HG02884 (cell line): Measurements from ENCODE around the gene CFAP74.

Experiments used
- ATAC-seq: cut with Tn5 transposase; IDR thresholded peaks from one replicate; pipeline ENCODE4 v1.9.1; 2021; ENCODE audit warnings: mild to moderate bottlenecking, moderate library complexity; ENCODE audit not compliant: unreplicated experiment

The CFAP74 gene, protein sequence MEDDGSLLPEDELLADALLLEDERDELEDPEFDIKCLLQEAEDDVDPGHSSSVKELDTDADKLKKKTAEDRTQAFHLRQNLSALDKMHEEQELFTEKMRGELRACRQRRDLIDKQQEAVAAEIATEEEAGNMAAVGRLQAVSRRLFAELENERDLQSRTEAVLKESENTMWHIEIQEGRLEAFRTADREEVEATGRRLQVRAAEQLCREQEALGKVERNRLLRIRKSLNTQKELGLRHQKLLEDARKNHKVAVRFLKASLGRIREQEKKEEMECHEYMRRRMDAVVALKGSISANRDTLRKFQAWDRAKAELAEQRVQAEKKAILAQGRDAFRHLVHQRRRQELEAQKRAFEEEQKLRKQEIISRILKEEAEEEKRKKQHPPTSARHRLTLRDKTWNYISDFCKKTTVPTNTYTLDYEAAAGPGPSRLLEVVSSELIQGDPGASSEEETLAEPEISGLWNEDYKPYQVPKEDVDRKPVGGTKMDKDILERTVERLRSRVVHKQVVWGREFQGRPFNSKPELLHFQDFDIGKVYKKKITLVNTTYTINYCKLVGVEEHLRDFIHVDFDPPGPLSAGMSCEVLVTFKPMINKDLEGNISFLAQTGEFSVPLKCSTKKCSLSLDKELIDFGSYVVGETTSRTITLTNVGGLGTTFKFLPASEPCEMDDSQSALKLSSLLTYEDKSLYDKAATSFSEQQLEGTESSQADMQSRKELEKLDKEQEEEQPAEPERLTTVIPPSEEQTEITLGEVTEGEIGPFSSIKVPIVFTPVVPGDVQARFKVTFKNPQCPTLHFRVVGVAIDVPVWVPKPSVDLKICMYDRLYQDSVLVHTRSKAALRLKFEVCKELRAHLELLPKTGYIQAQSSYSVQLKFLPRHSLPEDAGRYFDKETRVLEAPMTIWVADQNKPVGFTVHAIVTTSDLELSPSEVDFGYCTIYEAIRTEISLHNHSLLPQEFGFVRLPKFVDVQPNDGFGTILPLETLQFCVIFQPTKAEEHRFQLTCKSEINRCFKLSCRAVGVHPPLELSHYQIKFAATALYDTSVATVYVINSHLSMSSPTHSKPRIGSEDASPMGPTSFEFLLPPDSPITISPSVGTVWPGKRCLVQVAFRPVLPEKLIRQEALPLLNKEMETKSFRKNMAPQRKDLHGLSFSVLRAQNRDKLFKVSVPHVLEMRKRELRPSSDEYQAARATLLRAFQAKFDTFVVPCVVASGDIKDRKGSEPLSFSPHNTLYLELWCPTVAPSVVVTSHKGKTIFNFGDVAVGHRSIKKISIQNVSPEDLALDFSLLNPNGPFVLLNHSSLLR (N-terminal part only)

DNA sequence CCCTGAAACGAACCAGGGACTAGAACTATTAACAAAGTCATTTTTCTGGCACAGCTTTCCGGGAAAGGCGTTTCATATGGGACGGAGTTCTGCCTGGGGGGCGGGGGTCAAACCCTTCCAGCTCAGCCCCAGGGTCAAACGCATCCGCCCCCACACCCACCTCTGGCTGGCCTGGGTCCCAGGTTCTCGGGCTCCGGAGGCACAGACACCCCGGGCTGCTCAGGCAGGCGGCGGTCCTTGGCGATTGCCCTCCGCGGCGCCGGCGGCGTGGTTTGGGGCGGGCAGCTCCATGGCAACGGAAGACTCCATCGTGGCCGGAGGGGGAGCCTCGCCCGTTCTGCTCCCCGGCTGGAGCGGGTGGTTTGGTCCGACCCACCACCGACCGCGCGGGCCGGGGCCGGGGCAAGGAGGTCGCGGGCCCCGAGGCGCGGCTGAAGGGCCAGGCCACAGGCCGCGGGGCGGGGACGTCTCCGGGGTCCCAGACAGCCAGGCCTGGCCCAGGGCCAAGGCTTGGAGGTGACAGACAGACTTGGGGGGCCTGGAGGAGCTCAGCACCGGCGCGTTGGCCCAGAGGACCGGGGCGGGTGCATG, at the start of gene CFAP74:
TSS of gene CFAP74 (minus strand) at position 246 of the 591 bp plus-strand sequence. CDS start 12,830 bp downstream, outside the sequence.
- no peak for ATAC-seq

DNA sequence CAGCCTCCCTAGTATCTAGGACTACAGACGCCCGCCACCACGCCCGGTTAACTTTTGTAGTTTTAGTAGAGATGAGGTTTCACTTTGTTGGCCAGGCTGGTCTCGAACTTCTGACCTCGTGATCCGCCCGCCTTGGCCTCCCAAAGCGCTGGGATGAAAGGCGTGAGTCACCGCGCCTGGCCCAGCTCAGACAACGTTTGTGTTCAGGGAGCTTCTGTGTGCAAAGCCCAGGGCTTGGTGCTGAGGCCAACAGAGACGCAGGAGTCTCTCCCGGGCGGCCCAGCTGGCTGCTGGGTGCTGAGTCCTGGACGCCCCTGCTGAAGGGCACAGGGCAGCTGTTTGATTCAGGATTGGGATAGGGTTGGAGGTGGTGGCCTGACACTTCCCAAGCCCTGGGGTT, 49.6 kb upstream of the CFAP74 start:
- no peak for ATAC-seq

DNA sequence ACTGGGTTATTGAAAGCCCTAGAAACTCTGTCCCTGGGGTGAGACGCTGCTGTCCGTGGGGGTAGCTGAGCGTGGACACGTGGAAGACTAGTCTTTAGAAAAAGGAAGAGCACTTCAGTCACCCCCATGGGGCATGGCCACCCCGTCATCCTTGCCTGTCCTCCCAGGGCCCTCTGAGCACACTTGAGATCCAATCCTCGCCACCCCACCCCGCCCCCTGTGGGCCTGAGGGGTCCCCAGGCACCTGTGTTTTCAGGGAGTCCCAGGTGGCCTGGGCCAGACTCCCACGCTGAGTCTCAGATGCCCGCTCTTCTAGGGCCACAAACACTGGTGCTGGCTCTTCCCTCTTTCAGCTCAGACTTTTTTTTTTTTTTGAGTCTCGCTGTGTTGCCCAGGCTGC, 49.2 kb upstream of the CFAP74 start:
- no peak for ATAC-seq

DNA sequence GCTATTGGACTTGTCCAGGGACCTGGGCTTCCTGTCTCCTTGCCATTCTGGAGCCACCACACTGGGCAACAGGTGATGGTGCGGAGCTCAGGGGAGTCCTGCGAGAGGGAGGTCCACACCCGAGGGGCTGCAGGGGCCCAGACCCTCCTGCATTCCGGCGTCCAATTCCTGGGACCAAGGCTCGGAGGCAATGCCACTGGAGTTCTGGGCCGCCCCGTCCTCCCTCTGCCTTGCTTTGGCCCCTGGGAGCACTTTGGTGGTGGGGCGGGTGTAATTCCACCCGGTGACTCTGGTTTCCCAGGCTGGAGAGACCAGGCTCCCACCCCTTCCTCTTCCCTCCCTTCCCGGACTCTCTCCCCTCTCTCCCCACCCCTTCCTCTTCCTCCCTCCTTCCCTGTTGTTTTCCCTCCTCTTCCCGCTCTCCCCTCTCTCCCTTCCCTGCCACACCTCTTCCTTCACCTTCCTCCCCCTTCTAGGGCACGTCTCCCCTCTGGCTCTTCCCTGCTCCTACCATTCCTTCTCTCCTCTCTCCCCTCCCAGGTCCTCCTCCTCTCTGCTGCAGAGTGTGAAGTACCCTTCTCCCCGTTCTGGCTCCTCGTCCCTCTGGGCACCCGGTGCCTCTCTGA, 48.6 kb upstream of the CFAP74 start:
- ATAC-seq: no peak

DNA sequence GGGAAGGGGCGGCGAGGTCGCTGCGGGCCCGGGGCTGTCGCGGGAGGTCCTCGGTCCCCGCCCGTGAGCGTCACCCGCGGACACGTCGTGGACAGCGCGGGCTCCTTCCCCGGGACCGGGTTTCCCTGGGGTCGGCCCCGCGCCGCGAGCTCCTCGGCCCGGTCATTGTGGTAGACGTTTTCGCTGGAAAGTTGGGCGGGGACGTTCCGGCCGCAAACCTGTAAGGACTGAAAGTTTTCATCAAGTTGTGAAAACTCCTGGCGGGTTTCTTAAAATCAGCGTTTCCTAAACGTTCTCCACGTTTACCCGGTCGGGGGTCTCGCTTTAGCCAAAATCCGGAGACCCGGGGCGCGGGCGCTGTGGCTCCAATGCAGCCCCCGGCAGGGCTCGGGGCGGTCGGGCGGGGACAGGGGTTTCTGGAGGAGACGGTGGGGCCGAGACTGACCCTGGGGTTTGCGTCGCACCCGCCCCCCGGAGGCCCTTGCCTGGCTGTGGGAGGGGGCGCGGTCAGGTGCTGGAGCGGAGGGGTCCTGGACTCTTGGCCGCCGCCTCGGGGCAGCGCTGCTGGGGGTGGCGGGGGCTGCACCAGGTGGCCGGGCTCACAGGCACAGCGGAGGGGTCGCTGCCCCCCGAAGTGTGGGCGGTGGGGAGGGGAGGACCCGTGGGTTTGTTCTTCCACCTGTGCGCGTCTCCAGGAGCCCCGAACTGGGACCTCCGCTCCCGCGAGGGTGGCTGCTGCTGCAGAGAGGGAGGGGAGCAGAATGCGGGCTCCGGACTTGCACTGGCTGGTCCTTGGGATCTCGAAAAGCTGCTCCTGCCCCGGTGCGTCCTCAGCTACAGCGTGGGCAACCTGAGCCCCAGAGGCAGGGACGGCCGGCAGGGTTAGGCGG, 47.5 kb upstream of the CFAP74 start:
- ATAC-seq: no peak

DNA sequence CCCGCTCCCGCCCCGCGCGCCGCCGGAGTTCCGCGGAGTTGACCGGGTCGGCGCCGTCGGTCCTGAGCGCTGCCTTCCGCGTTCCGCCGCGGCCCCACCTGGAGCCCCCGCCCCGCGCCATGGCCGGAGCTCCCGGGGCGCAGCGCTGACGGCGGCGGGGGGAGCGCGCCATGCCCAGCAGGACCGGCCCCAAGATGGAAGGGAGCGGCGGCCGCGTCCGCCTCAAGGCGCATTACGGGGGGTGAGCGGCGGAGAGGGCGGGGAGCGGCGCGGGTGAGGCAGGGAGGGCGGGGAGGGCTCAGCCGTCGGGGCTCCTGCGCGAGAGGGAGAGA, 46.8 kb upstream of the CFAP74 start:
- ATAC-seq: no peak

DNA sequence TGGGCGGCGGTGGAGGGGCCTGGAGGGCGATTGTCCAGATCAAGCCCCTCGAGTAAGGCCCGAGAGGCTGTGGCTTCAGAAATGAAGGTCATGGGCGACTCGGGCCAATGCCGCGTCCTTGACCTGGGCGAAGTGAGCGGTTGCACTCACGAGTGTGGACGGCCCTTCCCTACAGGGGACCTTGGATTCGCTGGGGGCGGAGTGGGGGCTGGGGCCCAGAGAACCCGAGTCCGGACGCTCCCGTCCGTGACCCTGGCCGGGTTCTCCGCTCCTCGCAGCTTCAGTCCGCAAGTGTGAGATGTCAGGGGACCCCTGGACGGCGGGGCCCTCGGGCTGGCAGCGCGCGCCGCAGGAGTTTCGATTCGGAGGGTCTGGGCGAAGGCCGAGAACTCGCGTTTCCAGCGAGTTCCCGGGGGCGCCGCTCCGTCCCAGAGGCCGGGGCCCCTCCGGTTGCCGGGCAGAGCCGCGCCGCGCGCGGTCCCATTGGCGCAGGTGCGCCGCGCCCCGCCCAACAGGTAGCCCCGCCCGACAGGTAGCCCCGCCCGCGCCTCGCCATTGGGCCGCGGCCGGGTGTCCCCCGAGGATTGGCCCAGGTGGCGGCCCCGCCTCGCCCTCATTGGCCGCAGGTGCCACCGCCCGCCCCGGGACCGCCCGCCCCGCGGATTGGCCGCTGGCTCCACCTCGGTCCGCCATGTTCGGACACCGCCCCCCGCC, 46.3 kb upstream of the CFAP74 start, which contains the start of gene PRKCZ:
TSS of gene PRKCZ (plus strand) at position 694 of the 714 bp plus-strand sequence. CDS start 220 bp downstream, outside the sequence.
- ATAC-seq: no peak

DNA sequence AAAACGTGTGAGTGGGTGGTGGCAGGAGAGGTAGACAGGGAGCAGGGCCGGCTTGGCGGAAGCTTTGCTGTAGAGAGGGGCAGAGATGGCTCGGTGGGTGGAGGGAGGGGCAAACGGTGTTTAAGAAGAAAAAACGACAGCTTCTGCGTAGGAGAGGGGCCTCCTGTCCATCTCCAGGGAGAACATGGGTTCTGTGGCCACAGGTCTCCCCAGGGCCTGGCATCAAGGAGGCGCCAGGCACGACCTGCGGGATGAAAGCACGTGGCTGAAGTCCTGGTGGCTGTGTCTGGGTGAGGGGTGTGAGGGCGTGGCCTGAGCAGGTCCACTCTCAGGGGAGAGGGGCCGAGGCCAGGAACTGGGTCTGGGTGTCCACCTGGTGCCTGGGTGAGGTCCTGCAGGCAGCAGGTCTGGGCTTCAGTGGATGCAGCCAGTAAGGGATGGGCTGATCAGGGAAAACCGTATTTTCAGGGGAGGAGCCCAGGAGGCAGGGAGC, 45.7 kb upstream of the CFAP74 start:
- no peak for ATAC-seq

DNA sequence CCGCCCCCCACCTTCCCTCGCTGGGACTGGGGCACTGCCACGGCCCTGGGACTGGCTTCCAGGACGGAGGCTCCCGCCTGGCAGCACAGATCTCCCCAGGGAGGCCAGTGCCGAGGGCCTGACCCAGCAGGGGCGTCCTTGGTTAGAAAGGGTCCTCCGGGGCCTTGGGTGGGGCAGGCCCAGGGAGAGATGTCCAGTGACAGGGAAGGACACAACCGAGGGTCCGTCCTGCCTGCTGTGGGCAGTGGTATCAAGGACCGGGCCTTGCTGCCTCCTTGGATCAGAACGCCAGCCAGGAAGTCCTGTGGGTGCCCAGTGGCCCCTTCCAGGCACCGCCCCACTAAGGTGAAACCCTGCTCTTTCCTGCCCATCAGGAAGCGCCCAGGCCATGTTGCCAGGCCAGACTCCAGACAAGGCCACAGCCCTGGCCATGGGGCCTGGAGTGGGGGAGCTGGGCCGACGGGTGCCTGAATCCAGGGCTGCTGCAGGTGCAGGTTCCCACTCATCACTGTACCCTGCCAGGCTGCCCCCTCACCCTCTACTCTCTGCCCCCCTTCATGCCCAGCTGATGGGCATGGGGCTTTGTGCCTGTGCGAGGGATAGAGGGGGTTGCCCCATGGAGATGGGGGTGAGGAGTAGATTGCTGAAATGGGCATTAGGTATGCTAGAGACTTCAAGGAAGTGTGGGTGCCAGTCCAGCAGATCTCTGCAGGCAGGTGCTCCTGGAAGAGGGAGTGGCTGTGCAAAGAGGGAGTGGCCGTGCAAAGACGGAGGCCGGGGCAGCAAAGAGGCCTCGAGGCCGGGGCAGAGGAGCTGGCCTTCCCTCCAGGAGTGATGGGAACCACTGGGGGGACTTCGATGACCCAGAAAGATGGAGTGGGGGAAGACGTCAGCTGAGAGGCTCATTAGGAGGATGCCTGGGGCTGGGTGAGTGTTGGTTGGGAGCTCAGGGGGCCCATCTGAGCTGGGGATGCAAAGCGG, 44.5 kb upstream of the CFAP74 start:
- no peak for ATAC-seq

DNA sequence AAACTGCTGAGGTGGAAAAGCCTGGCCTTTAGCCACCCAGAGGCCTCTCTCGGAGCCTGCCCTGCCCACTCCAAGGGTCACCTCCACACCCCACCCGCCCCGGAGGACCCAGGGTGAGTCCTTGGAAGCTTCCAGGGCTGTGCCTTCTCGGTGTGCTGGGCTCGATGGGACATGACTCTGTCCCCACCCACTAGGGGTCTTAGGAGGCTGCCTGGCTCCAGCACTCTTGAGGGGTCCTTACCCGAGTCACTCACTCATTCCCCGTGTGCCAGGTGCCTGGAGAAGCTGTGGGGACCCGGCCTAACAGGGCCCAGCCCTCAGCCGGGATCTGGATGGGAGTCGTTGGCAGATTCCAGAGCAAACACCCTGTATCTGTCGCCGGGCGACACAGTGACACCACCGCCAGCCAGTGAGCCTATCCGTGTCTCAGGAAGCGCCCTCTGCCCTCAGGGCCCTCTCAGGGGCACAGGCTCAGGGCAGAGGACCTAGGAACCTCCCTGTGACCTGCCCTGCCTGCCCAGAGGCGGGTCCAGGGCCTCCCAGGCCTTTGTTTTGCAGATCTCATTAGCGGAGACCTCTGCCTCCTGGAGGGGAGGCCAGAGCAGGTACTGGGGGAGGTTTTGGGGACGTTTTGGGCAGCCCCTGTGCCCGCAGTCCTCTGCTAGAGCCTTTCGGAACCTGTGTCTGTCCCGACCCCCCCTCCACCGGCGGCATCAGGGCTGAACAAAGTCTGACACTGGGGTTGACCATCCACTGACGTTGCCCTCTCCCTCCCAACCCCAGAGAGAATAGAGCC, 43.6 kb upstream of the CFAP74 start:
- ATAC-seq: no peak

DNA sequence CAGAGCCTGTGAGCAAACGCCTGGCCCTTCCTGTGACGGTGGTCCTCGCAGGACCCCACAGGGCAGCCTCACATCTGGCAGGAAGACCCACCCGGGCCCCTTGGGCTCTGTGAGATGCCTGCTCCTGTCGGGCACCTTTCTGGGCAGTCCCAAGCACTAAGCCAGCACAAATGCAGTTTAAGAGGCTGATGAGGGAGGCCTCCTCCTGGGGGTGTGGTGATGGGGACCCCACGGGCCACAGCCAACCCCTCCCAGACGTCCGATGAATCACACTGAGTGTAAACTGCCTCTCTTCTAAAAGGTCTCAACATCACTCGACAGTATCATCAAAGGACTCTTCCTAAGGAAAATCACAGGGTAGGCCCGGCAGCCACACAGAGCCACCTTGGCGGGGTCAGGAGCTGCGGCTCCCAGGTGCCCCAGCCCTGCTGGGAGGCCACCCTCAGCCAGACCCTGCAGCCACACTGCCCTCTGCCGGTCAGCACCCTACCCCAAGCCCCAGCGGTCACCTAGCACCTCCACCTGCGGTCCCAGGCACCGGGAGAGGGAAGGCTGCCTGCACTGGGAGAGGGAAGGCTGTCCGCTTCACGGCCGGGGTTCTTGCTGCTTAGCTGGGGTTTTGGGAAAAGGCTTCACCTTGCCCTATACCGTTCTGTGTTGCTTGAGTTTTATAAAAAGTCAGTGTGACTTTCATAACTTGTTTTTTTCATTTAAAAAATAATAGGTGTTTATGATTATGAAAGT, 42.8 kb upstream of the CFAP74 start:
- no peak for ATAC-seq

DNA sequence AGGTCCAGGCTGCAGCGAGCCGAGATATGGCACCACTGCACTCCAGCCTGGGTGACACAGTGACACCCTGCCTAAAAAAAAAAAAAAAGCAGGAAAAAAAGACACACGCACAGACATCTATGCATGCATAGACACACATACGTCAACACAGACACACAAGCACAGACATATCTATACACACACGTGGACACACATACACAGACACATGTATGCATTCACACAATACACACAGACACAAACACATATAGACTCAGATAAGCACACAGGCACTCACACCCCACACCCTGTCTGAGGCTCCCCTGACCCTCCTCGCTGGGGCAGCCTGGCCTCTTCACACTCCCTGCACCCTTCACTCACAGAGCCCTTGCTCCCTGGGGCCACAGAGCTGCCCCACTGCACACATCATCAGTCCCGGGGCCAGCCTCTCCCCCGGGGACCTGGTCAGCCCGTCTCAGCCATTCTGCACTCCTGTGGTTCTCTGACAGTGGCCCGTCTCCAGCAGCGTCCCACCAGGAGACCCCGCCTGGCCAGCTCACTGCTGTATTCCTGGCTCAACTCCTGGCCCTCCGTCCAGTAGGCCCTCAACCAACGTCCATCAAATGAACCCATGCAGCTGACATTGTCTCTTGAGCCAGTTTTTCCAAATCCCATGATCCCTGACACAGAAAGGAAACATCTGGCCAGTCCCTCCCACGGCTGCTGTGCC, 42.0 kb upstream of the CFAP74 start:
- no peak for ATAC-seq

DNA sequence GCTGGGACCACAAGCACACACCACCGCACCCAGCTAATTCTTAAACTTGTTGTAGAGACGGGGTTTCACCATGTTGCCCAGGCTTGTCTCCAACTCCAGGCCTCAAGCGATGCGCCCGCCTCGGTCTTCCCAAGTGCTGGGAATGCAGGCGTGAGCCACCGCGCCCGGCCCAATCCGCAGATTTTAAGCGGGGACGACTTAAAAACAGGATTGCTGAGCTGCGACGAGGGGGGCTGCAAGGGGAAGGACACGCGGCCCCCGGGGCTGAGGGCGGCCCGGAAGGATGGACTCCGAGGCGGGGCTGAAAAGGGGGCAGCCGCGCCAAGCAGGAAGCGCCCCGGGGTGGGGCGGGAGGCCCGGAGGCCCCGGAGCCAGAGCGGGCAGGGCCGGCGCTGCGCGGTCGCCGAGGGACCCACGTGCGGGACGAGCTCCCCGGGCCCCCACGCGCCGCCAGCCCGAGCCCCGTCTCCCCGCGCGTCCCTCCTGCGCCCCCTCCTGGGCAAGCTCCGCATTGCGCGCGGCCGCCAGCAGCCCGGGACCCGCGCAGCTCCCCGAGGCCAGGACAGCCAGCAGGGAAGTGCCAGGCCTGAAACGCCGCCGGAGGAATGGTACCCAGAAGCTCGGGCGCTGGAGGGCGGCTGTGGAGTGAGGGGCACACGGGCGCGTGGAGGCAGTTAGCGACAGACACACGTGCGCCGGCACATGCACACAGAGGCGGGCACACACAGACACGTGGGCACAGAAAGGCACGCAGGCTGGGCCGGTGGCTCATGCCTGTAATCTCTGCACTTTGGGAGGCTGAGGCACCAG, 41.1 kb upstream of the CFAP74 start:
- ATAC-seq: no peak

DNA sequence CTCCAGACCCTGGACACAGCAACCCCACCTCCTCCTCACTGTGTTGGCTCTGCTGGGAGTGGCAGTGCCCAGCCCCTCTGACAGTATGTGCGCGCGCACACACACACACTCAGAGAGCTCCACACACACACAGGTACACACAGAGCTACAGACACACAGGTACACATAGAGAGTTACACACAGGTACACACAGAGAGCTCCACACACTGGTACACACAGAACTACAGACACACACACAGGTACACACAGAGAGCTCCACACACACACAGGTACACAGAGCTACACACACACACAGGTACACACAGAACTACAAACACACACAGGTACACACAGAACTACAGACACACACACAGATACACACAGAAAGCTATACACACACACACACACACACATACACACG, 40.3 kb upstream of the CFAP74 start:
- ATAC-seq: no peak
